Heart left ventricle (tissue), 13 donors: Measurements from ENCODE around the gene MYO19.
"Not testable (repeated sequence)": the region's sequence is repeated elsewhere in the genome, so short reads cannot be mapped to it uniquely, and the experiment has no call there.

Experiments used
- POLR2A ChIP-seq, 2 donors: fragments of 450-650 bp; IDR thresholded peaks; one replicate each; pipeline ENCODE4 v1.6.1; 2017; ENCODE audit warnings: antibody characterized with exemption in 2 of 2, mild to moderate bottlenecking in 2 of 2, moderate library complexity in 2 of 2
- TF ChIP-seq, protein P1 (sequence below), 12 donors: fragments of 200-600 bp; sonication (generic) in 4 of 12; IDR thresholded peaks; one replicate each; pipeline versions ENCODE4 v1.5.0 to v1.8.0; 2018 to 2022; ENCODE audit warnings: antibody characterized with exemption in 12 of 12, mild to moderate bottlenecking in 5 of 12
- donor health status: ischemic (EF 13 %, LVEDD 7.1; RV severe dilation, severe dysfunction).
- donor health status: DM: no; HTN: yes; CAD: no.
- donor health status: DM: no; HTN: no; CAD: no.
- donor health status: ischemic (EF 25% LVEDD 6.9; RV normal size, moderate dysfunction).
- donor health status: ischemic (EF 25% LVEDD 5.7; RV mildly dilated, moderate dysfunction).
- donor health status: ischemic (EF 35%, LVEDD 5.7; RV mildly dilated, moderate dysfunction).
- donor health status: nonischemic (EF 11% LVEDD 7.7; RV severe dilation, severe dysfunction).
- donor health status: DM: yes; HTN: yes; CAD: no.
- donor health status: PGD.
- donor health status: ischemic (EF 29% LVEDD 5.4; RV normal size, mild dysfunction).
- donor health status: nonischemic (EF 23%, LVEDD 6.1; RV moderate dilation, normal function).

DNA sequence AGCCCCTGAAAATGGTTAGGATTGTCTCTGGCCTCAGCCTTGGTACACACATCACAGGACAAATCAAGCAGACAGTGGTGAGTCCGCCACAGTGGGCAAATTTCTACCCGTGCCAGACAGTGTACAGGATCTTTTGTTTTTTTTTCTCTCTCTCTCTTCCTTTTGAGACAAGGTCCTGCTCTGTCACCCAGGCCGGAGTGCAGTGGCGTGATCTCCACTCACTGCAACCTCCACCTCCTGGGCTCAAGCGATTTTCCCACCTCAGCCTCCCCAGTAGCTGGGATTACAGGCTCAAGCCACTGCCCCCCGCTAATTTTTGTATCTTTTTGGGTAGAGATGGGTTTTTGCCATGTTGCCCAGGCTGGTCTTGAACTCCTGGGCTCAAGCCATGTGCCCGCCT, 50.6 kb downstream of the MYO19 start:
- TF ChIP-seq, protein P1, sequence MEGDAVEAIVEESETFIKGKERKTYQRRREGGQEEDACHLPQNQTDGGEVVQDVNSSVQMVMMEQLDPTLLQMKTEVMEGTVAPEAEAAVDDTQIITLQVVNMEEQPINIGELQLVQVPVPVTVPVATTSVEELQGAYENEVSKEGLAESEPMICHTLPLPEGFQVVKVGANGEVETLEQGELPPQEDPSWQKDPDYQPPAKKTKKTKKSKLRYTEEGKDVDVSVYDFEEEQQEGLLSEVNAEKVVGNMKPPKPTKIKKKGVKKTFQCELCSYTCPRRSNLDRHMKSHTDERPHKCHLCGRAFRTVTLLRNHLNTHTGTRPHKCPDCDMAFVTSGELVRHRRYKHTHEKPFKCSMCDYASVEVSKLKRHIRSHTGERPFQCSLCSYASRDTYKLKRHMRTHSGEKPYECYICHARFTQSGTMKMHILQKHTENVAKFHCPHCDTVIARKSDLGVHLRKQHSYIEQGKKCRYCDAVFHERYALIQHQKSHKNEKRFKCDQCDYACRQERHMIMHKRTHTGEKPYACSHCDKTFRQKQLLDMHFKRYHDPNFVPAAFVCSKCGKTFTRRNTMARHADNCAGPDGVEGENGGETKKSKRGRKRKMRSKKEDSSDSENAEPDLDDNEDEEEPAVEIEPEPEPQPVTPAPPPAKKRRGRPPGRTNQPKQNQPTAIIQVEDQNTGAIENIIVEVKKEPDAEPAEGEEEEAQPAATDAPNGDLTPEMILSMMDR (IDR thresholded peaks at IDR 0.05): not testable (repeated sequence)
- not testable (repeated sequence) for TF ChIP-seq POLR2A (IDR thresholded peaks at IDR 0.05)
